Uterus (tissue), 4 donors: ENCODE data around the gene PCDH9. TPM values are rescaled to one million over a fixed set of nuclear protein-coding genes. Genes with fewer than 3 reads are reported as not detected.

Source experiments
- DNase-seq, 2 donors: peaks; one replicate each; pipeline ENCODE4 v3.0.0-alpha.2; 2019 to 2020
- H3K27ac ChIP-seq, 2 donors: fragments of 200-600 bp; sonication (generic); 1 replicate in 1 of 2; 2 replicates in 1 of 2; pipeline ENCODE4 v1.5.1; 2016 to 2018
- H3K27me3 ChIP-seq, 2 donors: fragments of 200-600 bp; sonication (generic); one replicate each; pipeline ENCODE4 v1.5.1; 2018 to 2019; ENCODE audit warnings: control low read depth in 1 of 2
- H3K36me3 ChIP-seq, 2 donors: fragments of 200-600 bp; sonication (generic); one replicate each; pipeline ENCODE4 v1.5.1; 2019; ENCODE audit warnings: control low read depth in 1 of 2
- H3K4me1 ChIP-seq, 2 donors: fragments of 200-600 bp; sonication (generic); one replicate each; pipeline ENCODE4 v1.5.1; 2018 to 2019; ENCODE audit warnings: control low read depth in 1 of 2
- H3K4me3 ChIP-seq, 2 donors: fragments of 200-600 bp; sonication (generic); 1 replicate in 1 of 2; 2 replicates in 1 of 2; pipeline ENCODE4 v1.5.1; 2018 to 2019; ENCODE audit warnings: mild to moderate bottlenecking in 1 of 2
- H3K9me3 ChIP-seq, 2 donors: fragments of 200-600 bp; sonication (generic); one replicate each; pipeline ENCODE4 v1.5.1; 2019; ENCODE audit warnings: control low read depth in 1 of 2
- CTCF ChIP-seq, 4 experiments: fragments of 200-600 bp in 2 of 4; fragments of 450-650 bp in 2 of 4; sonication (generic) in 2 of 4; IDR thresholded peaks; one replicate each; pipeline ENCODE4 v1.5.1; 2016 to 2019; ENCODE audit warnings: antibody characterized with exemption in 4 of 4, mild to moderate bottlenecking in 2 of 4, moderate library complexity in 1 of 4
- POLR2A ChIP-seq, 2 donors: fragments of 450-650 bp; IDR thresholded peaks; one replicate each; pipeline ENCODE4 v1.6.1; 2016; ENCODE audit warnings: antibody characterized with exemption in 2 of 2, mild to moderate bottlenecking in 1 of 2, moderate library complexity in 1 of 2
- intact Hi-C: fragments of 100-400 bp; cut with DNase I; formaldehyde crosslinking; loops from one replicate; pipeline ENCODE4 v1.15.1; 2023; ENCODE audit warnings: low total_unique reads
- total RNA-seq, 4 donors: library from RNA; depleted of rRNA in 3 of 4; stranded (reverse); fragments of >200 nt in 3 of 4; gene quantifications; one replicate each; pipeline versions ENCODE4 v1.1.0 to v1.2.4, GENCODE V29; 2014 to 2023
- donor health status: DM: yes; HTN: yes; CAD: no.

Gene PCDH9
- total RNA-seq, 4 donors from 2014 or later: 0.51 to 45.7 (median 2.1) TPM

GRCh38 chr13:66375756-66376155 lies 854.4 kb downstream of the PCDH9 start:
- no peaks in the 10 kb centered on the region for H3K9me3 ChIP-seq
- H3K36me3 ChIP-seq: no peaks in the 10 kb centered on the region
- no peak for DNase-seq
- no peak for TF ChIP-seq CTCF (IDR thresholded peaks at IDR 0.05)
- TF ChIP-seq POLR2A (IDR thresholded peaks at IDR 0.05): no peak
- no peak overlapping the region for H3K27ac ChIP-seq
- H3K4me3 ChIP-seq: no peak overlapping the region
- intact Hi-C loops: no loop called here
- no peaks in the 10 kb centered on the region for H3K27me3 ChIP-seq
- H3K4me1 ChIP-seq: no peaks in the 10 kb centered on the region

- H3K36me3 ChIP-seq: no peaks in the 10 kb centered on the region
- TF ChIP-seq POLR2A (IDR thresholded peaks at IDR 0.05) (no peak), CTCF (IDR thresholded peaks at IDR 0.05) (no peak)
- intact Hi-C loops: no loop called here
Measured at GRCh38 chr13:66369666-66370065, 860.5 kb downstream of the PCDH9 start.

GRCh38 chr13:66367356-66367755 lies 862.8 kb downstream of the PCDH9 start:
- Histone ChIP-seq H3K36me3 (no peaks in the 10 kb centered on the region), H3K4me3 (no peak overlapping the region), H3K9me3 (no peaks in the 10 kb centered on the region), H3K27ac (no peak overlapping the region), H3K27me3 (no peaks in the 10 kb centered on the region), H3K4me1 (no peaks in the 10 kb centered on the region)
- intact Hi-C loops: no loop called here
- no peak for DNase-seq
- no peak for TF ChIP-seq CTCF (IDR thresholded peaks at IDR 0.05)
- TF ChIP-seq POLR2A (IDR thresholded peaks at IDR 0.05): no peak

More at GRCh38 chr13:66369666-66370065, 860.5 kb downstream of the PCDH9 start:
- DNase-seq: no peak
- H3K4me3 ChIP-seq: no peak overlapping the region
- no peaks in the 10 kb centered on the region for H3K4me1 ChIP-seq
- H3K27ac ChIP-seq: no peak overlapping the region
- no peaks in the 10 kb centered on the region for H3K27me3 ChIP-seq
- no peaks in the 10 kb centered on the region for H3K9me3 ChIP-seq

GRCh38 chr13:66365101-66365500 lies 865.0 kb downstream of the PCDH9 start:
- no peaks in the 10 kb centered on the region for H3K36me3 ChIP-seq
- no peaks in the 10 kb centered on the region for H3K27me3 ChIP-seq
- no peak overlapping the region for H3K27ac ChIP-seq
- no peak for TF ChIP-seq CTCF (IDR thresholded peaks at IDR 0.05)
- no peak for TF ChIP-seq POLR2A (IDR thresholded peaks at IDR 0.05)
- no peaks in the 10 kb centered on the region for H3K4me1 ChIP-seq
- intact Hi-C loops: no loop called here
- no peak overlapping the region for H3K4me3 ChIP-seq
- H3K9me3 ChIP-seq: no peaks in the 10 kb centered on the region
- DNase-seq: no peak

- Histone ChIP-seq H3K27me3 (no peaks in the 10 kb centered on the region), H3K36me3 (no peaks in the 10 kb centered on the region), H3K27ac (no peak overlapping the region), H3K9me3 (no peaks in the 10 kb centered on the region), H3K4me3 (no peak overlapping the region), H3K4me1 (no peaks in the 10 kb centered on the region)
- intact Hi-C loops: no loop called here
- DNase-seq: no peak
- TF ChIP-seq CTCF (IDR thresholded peaks at IDR 0.05): no peak
- no peak for TF ChIP-seq POLR2A (IDR thresholded peaks at IDR 0.05)
Measured at GRCh38 chr13:66364346-66364745, 865.8 kb downstream of the PCDH9 start.
